Left hindlimb (tissue), 1 donor: Measurements from ENCODE around the gene ATP7A.
"Not testable (repeated sequence)": the region's sequence is repeated elsewhere in the genome, so short reads cannot be mapped to it uniquely, and the experiment has no call there.

Source experiments
- DNase-seq: peaks from one replicate; pipeline ENCODE4 v3.0.0-alpha.2; 2018

The ATP7A gene

GRCh38 chrX:77910108-77910840 is at the start of gene ATP7A:
Gene ATP7A (plus strand): TSS chrX:77910693. CDS start chrX:77971642, 60,949 bp downstream.
- peak; percentile 92 for DNase-seq

- DNase-seq, result no peak
These were observed 35.1 kb upstream of the ATP7A start for GRCh38 chrX:77875372-77875771.

GRCh38 chrX:77881418-77881817 is 29.1 kb upstream of the ATP7A start:
- DNase-seq, result not testable (repeated sequence)

- no peak for DNase-seq
These were observed 17.6 kb upstream of the ATP7A start for GRCh38 chrX:77892887-77893286.

- DNase-seq, result no peak
These were observed 16.8 kb upstream of the ATP7A start for GRCh38 chrX:77893713-77894112.

- DNase-seq, result peak; percentile 94
These were observed 15.3 kb upstream of the ATP7A start, which contains the start of gene MAGT1 for GRCh38 chrX:77894921-77895886. Gene MAGT1 (minus strand): TSS chrX:77895435. CDS start chrX:77895410, 25 bp downstream.

- peak; percentile 76 for DNase-seq
These were observed 11.2 kb upstream of the ATP7A start, which contains the start of gene COX7B for GRCh38 chrX:77899081-77899828. Gene COX7B (plus strand): TSS chrX:77899468. CDS start chrX:77899554, 86 bp downstream.

GRCh38 chrX:77900688-77901087 is 9.8 kb upstream of the ATP7A start:
- DNase-seq, result no peak

- no peak for DNase-seq
These were observed 9.0 kb upstream of the ATP7A start for GRCh38 chrX:77901506-77901905.

GRCh38 chrX:77917294-77917933 is 6.9 kb downstream of the ATP7A start:
- no peak for DNase-seq

GRCh38 chrX:77918568-77918967 is 8.1 kb downstream of the ATP7A start:
- no peak for DNase-seq

- DNase-seq, result not testable (repeated sequence)
These were observed 8.9 kb downstream of the ATP7A start for GRCh38 chrX:77919370-77919769.

GRCh38 chrX:77922787-77923186 is 12.3 kb downstream of the ATP7A start:
- no peak for DNase-seq

- no peak for DNase-seq
These were observed 13.9 kb downstream of the ATP7A start for GRCh38 chrX:77924320-77924859.

GRCh38 chrX:77925764-77926163 is 15.3 kb downstream of the ATP7A start:
- DNase-seq, result no peak

- no peak for DNase-seq
These were observed 20.1 kb downstream of the ATP7A start for GRCh38 chrX:77930581-77930980.

GRCh38 chrX:77935886-77936285 is 25.4 kb downstream of the ATP7A start:
- no peak for DNase-seq

- DNase-seq, result no peak
These were observed 25.8 kb downstream of the ATP7A start for GRCh38 chrX:77936299-77936698.

GRCh38 chrX:77937291-77937690 is 26.8 kb downstream of the ATP7A start:
- DNase-seq, result no peak

GRCh38 chrX:77938083-77938680 is 27.7 kb downstream of the ATP7A start:
- no peak for DNase-seq

- DNase-seq, result not testable (repeated sequence)
These were observed 34.5 kb downstream of the ATP7A start for GRCh38 chrX:77945031-77945430.
